ENCODE measurements around the gene PITPNM3.

The PITPNM3 gene

DNA sequence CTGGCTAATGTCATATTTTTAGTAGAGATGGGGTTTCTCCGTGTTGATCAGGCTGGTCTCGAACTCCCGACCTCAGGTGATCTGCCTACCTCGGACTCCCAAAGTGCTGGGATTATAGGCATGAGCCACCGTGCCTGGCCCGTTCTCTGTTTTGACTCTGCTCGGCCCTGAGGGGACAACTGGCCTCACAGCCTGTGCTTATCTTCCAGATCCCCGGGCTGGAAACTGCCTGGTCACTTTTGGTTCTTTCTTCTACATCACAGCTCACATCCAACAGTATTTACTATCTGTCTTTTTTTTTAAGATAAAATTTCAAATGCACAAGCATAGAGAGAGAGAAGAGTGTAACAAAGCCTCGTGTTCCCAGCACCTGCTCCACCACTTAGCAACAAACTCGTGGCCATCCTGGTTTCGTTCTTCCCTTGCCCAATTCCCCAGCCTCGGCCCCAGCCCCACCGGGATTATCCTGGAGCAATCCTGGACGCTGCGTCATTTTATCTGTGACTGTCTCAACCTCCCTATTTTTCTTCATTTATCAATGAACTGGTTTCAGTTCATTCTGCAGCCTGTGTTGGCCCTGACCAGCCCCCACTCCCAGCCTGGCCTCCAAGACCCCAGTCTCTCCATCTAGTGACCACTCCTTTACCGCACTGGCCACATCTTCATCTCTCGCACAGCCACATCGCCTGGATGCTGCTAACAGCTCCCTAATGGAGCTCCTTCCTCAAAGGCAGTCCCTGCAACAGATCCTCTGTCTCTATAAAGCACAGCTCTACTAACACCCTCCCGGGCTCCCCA is 91.0 kb downstream of the PITPNM3 start:
- in situ Hi-C loops (cut with HindIII; ENCODE audit: low sequenced_read_pairs): no loop called here

GRCh38 chr17:6464446-6465041 is 91.8 kb downstream of the PITPNM3 start:
- in situ Hi-C loops (cut with HindIII; ENCODE audit: low sequenced_read_pairs): no loop called here

DNA sequence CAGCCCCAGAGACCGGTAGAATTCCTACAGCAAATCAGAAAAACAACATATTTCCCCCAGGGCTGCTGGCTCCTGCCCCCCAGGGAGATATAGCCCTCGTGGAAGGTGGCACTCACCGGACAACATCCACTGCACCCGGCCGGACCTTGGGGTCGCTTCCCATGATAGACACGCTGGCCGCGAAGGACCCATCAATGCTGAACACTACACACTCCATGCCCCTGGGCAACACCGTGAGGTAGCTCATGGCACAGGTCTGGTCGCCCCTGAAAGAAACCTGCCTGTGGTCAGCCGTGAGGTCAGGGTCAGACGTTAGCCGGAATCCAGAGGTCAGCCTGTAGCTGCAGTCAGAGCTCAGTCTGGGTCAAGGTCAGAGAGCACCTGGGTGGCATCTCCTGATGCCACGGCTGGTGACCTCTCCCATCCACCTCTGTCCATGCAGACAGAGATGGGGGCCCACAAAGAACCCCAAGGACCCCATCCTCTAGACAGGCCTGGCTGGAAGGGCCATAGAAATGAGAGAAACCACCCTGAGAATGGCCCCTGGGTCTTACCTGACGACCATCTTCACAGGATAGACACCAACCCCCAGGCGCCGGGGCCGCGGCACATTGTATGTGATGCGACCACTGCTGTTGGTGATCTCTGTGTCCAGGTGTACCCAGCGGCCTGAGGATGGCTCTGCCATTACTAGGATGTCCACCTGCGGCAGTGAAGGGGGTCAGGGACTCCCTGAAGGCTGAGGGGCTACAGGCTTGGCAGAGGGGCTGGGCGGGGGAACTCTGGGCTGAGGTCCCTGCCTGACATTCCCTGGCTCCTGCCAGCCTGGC is 92.5 kb downstream of the PITPNM3 start:
- in situ Hi-C loops (cut with HindIII; ENCODE audit: low sequenced_read_pairs): no loop called here

GRCh38 chr17:6462692-6463091 is 93.7 kb downstream of the PITPNM3 start:
- in situ Hi-C loops (cut with HindIII; ENCODE audit: low sequenced_read_pairs): no loop called here

DNA sequence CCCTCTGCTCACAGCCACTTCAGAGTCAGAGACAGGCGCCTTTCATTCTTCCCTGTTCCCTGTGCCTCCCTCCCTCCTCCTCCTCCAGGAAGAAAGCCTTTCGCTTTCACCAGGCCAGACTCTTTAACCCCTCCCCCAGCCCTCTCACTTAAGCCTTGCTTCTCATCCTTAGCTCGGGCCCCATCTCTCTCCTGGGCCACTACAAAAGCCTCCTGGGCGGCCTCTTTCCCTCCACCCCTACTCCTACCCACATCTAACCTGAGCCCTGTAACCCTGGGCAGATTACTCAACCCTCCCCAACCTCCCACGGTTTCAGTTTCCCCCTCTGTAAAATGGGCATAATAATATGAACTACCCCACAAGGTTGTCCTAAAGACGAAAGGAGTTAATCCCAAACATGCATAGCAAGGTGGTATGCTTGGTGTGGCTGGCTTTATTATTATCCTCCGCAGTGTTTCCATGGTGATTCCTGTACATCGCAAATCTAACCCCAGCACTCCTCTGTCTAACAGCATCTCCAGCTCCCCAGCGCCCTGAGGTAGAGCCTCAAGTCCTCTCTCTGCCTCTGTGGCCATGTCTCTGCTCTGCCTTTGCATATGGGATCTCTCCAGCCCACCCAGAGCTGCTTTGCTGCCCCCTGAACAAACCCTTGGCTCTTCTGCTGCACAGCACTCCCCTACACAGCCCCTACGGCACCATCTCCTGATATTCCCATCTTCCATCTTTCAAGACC is 94.4 kb downstream of the PITPNM3 start:
- in situ Hi-C loops (cut with HindIII; ENCODE audit: low sequenced_read_pairs): no loop called here

- in situ Hi-C loops (cut with HindIII; ENCODE audit: low sequenced_read_pairs): no loop called here
Observed at GRCh38 chr17:6461246-6461645, 95.1 kb downstream of the PITPNM3 start.

DNA sequence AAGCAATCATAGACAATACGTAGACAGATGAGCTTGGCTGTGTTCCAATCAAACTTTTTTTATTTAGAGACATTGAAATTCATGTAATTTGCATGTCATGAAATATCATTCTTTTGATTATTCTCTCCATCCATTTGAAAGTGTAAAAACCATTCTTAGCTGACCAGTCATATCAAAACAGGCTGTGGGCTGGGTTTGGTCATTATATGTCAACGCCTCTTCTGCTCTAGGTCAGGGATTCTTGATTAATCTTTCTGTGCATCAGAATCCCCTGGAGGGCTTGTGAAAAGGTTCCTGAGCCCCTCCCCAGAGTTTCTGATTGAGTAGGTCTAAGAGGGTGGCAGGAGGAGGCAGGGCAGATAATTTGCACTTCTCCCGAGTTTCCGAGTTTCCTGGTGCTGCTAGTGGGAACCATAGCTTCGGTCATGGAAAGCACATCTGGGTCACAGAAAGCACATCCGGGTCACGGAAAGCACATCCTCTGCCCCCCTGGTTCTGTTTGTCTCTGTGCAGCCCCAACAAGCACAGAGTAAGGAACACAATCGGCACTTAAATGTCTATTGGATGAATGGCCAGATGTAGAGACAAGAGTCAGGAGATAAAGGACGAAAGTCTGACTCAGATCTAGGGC is 95.7 kb downstream of the PITPNM3 start:
- in situ Hi-C loops (cut with HindIII; ENCODE audit: low sequenced_read_pairs): no loop called here

- in situ Hi-C loops (cut with HindIII; ENCODE audit: low sequenced_read_pairs): no loop called here
Observed at GRCh38 chr17:6458460-6458950, 97.8 kb downstream of the PITPNM3 start.

DNA sequence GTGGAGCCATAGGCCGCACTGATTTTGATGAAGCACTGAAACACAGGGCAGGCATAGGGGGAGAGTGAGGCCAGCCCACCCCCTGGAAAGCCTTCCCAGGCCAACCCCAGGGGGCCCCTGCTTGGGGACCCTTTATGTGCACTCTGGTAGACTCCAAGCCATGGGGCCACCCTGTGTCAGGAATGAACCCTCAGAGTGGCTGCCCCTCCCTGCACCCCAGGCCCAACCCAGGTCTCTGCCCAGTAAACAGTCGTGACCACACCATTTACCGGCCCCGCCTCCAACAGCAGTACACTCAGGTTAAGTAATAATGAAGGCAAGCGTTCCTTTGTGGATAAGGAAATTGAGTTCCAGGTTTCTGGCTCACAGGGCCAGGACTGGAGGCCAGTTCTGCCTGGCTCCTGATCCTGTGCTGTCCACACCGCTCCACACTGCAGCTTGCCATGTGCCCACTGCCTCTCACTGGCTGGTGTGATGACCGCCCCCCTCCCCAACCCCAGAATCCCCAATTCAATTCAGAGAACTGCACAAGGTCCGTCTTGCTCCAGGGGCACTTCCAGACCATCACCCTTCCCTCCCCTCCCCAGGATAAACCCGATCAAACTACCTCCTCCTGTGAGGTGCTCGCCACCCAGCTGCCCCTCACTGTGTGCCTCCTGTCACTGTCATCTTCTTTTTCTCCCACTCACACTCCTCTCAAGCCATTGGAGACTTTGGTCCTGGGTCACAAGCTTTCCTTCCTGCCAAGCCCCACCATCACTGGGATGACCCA is 98.5 kb downstream of the PITPNM3 start:
- in situ Hi-C loops (cut with HindIII; ENCODE audit: low sequenced_read_pairs): no loop called here

- in situ Hi-C loops (cut with HindIII; ENCODE audit: low sequenced_read_pairs): no loop called here
Observed at GRCh38 chr17:6456914-6457687, 99.3 kb downstream of the PITPNM3 start.

DNA sequence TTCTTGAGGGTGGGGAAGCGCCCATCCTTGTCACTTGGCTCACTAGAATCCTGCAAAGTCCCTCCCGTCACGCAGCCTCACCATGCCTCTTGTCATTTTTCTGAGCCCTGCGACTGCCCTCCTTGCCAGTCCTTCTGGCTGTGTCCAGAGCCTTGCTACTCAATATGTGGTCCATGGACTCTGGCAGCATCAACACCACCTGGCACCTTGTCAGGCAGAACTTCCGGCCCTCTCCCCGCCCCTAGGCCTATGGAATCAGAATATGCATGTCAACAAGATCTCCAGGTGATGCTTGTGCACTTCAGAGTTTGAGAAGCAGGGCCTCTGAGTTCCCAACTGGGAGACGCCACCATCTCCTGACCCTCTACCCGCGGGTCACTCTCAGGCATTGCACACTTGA is 100.0 kb downstream of the PITPNM3 start:
- in situ Hi-C loops (cut with HindIII; ENCODE audit: low sequenced_read_pairs): no loop called here

DNA sequence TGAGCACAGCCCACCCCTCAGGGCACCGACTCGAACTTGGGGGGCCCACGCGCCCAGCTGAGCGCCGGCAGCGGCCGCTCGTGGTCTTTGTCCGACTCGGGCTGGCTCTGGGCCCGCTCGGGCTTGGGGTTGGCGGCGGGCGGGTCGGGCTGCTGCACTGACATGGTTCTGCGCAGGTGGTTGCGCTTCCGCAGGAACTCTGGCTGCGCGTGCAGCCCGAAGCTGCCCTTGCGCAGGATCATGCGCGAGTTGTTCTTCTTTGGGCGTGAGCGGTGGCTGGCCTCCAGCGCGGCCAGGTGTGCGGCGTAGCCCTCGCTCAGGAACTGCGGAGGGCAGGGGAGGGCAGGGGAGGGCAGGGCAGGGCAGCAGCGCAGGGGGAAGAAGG is 101.0 kb downstream of the PITPNM3 start:
- in situ Hi-C loops (cut with HindIII; ENCODE audit: low sequenced_read_pairs): no loop called here

DNA sequence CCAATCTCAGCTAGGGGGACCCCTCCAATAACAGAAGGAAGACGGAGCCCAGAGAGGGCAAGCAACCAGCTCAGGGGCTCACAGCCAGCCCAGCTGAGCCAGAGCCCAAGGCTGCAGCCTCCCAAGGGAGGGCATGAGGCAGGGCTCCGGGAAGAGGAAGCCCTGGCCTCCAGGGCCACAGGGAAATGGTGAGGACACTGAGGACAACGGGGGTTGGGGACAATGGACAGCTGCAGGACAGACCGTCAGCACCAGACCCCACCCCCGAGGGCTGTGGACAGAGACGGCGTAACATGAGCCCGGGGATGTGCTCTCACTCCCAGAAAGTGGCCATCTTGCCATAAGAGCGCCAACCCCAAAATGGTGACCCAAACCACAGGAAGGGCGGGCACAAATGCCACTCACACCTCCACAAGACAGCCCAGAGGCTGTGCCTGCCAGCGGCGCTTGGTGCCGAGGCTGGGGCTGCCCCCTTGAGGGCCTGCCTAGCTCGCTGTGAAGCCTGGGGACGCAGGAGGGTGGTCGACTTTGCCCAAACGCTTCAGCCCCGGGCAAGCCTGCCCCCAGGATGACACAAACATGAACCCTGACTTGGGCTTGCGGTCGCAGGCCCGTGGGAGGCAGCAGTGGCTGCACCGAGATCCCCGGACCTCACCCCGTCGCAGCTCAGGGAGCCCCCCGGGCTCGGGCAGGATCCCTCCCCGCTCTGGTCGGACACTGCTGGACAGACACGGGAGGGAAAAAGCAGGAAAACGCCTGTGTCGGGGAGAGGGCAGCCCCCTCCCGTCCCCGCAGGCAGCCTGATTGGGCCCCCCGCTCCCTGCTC is 101.6 kb downstream of the PITPNM3 start:
- in situ Hi-C loops (cut with HindIII; ENCODE audit: low sequenced_read_pairs): no loop called here

- in situ Hi-C loops (cut with HindIII; ENCODE audit: low sequenced_read_pairs): no loop called here
Observed at GRCh38 chr17:6453279-6454024, 102.9 kb downstream of the PITPNM3 start.

- in situ Hi-C loops (cut with HindIII; ENCODE audit: low sequenced_read_pairs): no loop called here
Observed at GRCh38 chr17:6452471-6453266, 103.7 kb downstream of the PITPNM3 start.

- in situ Hi-C loops (cut with HindIII; ENCODE audit: low sequenced_read_pairs): no loop called here
Observed at GRCh38 chr17:6450926-6451832, 105.2 kb downstream of the PITPNM3 start.

All from DLD1 (cell line).